Measurements from ENCODE around the gene DYNC2I2.

DNA sequence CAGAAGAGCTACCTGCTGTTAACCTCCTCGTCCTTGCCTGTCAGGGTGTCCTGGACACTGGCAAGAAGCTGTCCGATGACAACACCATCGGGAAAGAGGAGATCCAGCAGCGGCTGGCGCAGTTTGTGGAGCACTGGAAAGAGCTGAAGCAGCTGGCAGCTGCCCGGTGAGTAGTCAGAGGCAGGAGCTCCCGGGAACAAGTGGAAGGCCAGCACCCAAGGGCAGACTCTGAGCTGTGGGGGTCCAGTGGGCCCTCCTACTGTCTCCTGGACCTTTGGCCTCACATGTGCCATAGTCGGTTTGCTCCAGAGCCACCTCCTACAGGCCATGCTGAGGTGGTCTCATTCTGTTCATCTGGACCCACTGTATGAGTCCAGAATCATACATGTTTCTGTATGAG is 38.7 kb downstream of the DYNC2I2 start:
- TF ChIP-seq, protein P1, sequence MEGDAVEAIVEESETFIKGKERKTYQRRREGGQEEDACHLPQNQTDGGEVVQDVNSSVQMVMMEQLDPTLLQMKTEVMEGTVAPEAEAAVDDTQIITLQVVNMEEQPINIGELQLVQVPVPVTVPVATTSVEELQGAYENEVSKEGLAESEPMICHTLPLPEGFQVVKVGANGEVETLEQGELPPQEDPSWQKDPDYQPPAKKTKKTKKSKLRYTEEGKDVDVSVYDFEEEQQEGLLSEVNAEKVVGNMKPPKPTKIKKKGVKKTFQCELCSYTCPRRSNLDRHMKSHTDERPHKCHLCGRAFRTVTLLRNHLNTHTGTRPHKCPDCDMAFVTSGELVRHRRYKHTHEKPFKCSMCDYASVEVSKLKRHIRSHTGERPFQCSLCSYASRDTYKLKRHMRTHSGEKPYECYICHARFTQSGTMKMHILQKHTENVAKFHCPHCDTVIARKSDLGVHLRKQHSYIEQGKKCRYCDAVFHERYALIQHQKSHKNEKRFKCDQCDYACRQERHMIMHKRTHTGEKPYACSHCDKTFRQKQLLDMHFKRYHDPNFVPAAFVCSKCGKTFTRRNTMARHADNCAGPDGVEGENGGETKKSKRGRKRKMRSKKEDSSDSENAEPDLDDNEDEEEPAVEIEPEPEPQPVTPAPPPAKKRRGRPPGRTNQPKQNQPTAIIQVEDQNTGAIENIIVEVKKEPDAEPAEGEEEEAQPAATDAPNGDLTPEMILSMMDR (IDR thresholded peaks at IDR 0.05): no peak
- TF ChIP-seq POLR2A (IDR thresholded peaks at IDR 0.05): no peak
